ENCODE results near the gene MFRP. TPM values are rescaled to one million over a fixed set of nuclear protein-coding genes. Genes with fewer than 3 reads are reported as not detected.

The MFRP gene
- total and polyA plus RNA-seq, 8 donors: not detected

DNA sequence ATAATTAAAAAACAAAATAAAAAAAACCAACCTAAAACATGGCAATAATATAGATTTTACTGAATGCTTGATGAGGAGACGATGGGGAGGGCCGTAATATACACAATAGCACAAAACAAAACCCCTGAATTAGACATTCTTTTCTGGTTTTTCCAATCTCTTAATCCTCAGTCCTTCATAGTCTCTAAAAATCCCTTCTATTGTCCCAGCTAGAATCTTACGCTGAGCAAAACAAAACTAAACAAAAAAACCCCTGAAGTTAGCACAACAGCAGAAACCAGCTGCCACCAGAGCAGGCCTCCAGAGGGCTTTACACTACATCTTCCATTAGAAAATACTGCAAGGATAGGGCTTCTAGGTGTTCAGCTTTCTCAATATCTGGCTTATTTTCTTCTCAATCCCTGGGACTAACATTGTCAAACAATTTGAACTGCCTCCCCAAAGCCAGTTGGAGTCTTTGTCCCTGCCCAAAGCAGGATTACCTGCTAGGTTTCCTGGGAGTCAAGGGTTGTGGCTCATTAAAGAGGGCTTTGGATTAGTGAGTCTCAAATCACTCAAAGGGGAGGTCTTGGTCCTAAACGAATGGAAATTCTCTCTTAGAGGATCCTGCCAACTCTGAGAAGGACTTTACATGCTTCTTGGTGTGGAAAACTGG lies 14.3 kb downstream of the MFRP start:
- Histone ChIP-seq H3K9me3 (no peaks in the 10 kb centered on the region), H3K27me3 (no peaks in the 10 kb centered on the region), H3K4me3 (no peak overlapping the region), H3K27ac (no peak overlapping the region), H3K36me3 (peaks cover 7 to 16% (median 12%) of the 10 kb centered on the region in 4 donors), H3K4me1 (peaks cover 21 to 34% (median 29%) of the 10 kb centered on the region in 4 donors)
- 68 to 76% (median 72%) methylated on average over 4 of the region's 4 CpGs for WGBS, 5 donors
- intact Hi-C loops (cut with DNase I; ENCODE audit: low total_unique reads): no loop called here
- TF ChIP-seq, protein P1, sequence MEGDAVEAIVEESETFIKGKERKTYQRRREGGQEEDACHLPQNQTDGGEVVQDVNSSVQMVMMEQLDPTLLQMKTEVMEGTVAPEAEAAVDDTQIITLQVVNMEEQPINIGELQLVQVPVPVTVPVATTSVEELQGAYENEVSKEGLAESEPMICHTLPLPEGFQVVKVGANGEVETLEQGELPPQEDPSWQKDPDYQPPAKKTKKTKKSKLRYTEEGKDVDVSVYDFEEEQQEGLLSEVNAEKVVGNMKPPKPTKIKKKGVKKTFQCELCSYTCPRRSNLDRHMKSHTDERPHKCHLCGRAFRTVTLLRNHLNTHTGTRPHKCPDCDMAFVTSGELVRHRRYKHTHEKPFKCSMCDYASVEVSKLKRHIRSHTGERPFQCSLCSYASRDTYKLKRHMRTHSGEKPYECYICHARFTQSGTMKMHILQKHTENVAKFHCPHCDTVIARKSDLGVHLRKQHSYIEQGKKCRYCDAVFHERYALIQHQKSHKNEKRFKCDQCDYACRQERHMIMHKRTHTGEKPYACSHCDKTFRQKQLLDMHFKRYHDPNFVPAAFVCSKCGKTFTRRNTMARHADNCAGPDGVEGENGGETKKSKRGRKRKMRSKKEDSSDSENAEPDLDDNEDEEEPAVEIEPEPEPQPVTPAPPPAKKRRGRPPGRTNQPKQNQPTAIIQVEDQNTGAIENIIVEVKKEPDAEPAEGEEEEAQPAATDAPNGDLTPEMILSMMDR (IDR thresholded peaks at IDR 0.05): no peak
- TF ChIP-seq POLR2A (IDR thresholded peaks at IDR 0.05) (no peak), POLR2AphosphoS5 (IDR thresholded peaks at IDR 0.05) (no peak), EP300 (IDR thresholded peaks at IDR 0.05) (no peak)
- DNase-seq: no peak

DNA sequence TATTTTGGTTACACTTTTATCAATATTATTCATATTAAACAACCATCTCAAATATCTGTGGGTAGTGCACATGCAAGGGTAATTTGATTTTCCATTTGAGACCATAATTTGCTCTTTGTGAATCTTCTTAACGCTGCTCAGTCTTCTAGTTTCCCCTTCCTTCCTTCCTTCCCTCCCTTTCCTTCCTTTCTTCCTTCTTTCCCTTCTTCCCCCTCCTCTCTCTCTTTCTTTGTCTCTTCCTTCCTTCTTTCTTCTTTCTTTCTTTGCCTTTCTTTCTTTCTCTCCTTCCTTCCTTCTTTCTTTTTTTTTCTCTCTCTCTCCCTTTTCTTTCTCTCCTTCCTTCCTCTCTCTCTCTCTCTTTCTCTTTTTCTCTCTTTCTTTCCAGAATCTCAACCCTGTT lies 16.3 kb downstream of the MFRP start:
- no peak for DNase-seq
- H3K27ac ChIP-seq: no peak overlapping the region
- H3K4me3 ChIP-seq: no peak overlapping the region
- H3K9me3 ChIP-seq: no peaks in the 10 kb centered on the region
- peaks cover 7 to 13% (median 10%) of the 10 kb centered on the region in 4 donors for H3K4me1 ChIP-seq
- intact Hi-C loops (cut with DNase I; ENCODE audit: low total_unique reads): no loop called here
- 50 to 73% (median 59%) methylated on average over 1 of the region's 1 CpG for WGBS, 5 donors
- TF ChIP-seq, protein P1 (IDR thresholded peaks at IDR 0.05): no peak
- TF ChIP-seq EP300 (IDR thresholded peaks at IDR 0.05) (no peak), POLR2AphosphoS5 (IDR thresholded peaks at IDR 0.05) (no peak), POLR2A (IDR thresholded peaks at IDR 0.05) (no peak)
- H3K36me3 ChIP-seq: no peaks in the 10 kb centered on the region
- H3K27me3 ChIP-seq: no peaks in the 10 kb centered on the region

DNA sequence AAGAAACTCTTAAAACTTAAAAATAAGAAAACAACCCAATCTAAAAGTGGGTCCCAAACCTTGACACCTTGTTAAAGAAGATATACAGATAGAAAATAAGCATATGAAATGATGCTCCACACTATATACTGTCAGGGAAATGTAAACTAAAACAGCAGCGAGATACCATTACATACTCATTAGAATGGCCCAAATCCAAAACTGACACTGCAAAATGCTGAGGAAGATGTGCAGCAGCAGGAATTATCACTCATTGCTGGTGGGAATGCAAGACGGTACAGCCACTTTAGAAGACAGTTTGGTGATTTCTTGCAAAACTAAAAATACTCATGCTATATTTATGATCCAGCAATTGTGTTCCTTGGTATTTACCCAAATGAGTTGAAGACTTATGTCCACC lies 17.2 kb downstream of the MFRP start:
- no peak overlapping the region for H3K4me3 ChIP-seq
- no peaks in the 10 kb centered on the region for H3K27me3 ChIP-seq
- no peaks in the 10 kb centered on the region for H3K36me3 ChIP-seq
- intact Hi-C loops (cut with DNase I; ENCODE audit: low total_unique reads): no loop called here
- no peak overlapping the region for H3K27ac ChIP-seq
- TF ChIP-seq POLR2A (IDR thresholded peaks at IDR 0.05) (no peak), POLR2AphosphoS5 (IDR thresholded peaks at IDR 0.05) (no peak), EP300 (IDR thresholded peaks at IDR 0.05) (no peak)
- TF ChIP-seq, protein P1 (IDR thresholded peaks at IDR 0.05): no peak
- DNase-seq: no peak
- H3K9me3 ChIP-seq: no peaks in the 10 kb centered on the region
- peaks cover 0 to 7% (median 5%) of the 10 kb centered on the region in 4 donors for H3K4me1 ChIP-seq
- WGBS, 5 donors: 62 to 83% (median 73%) methylated on average over 2 of the region's 2 CpGs

DNA sequence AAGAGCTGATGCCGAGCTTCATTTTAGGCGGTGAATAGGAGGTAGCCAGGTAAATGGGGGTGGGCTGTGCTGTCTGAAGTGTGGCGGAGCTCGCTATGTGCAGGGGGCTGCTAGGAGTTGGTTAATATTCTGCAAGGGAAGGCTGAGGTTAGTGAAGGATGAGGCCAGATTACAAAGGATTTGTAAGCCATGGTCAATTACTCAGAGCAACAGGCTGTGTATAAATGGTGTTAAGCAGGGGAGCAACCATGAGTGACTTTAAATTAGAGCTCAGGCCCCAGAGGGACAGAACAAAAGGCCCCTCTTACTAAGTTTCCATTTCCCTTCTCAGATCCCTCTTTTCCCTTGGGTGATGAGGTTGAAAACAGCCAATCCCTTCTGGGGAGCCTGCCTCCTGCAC lies 22.3 kb downstream of the MFRP start:
- DNase-seq: no peak
- H3K27ac ChIP-seq: peak overlapping the region in 1 of 5 donors; percentile 95
- no peak for TF ChIP-seq POLR2AphosphoS5 (IDR thresholded peaks at IDR 0.05)
- no peak for TF ChIP-seq EP300 (IDR thresholded peaks at IDR 0.05)
- no peak for TF ChIP-seq POLR2A (IDR thresholded peaks at IDR 0.05)
- TF ChIP-seq, protein P1 (IDR thresholded peaks at IDR 0.05): no peak
- no peaks in the 10 kb centered on the region for H3K9me3 ChIP-seq
- no peaks in the 10 kb centered on the region for H3K36me3 ChIP-seq
- peaks cover 0 to 22% (median 11%) of the 10 kb centered on the region in 3 donors for H3K27me3 ChIP-seq
- no peak overlapping the region for H3K4me3 ChIP-seq
- H3K4me1 ChIP-seq: peaks cover 20 to 44% (median 33%) of the 10 kb centered on the region in 4 donors
- WGBS, 5 donors: 54 to 79% (median 70%) methylated on average over 4 of the region's 4 CpGs
- intact Hi-C loops (cut with DNase I; ENCODE audit: low total_unique reads): no loop called here
